Stimulated activated CD4-positive, alpha-beta T cell treated with anti-CD3 and anti-CD28 coated beads, TNF-alpha, amount 100 ng/mL, for 48 hours (primary cell): Measurements from ENCODE around the gene DDI2.

Experiments used
- DNase-seq, 3 donors: peaks; one replicate each; pipeline ENCODE4 v3.0.0-alpha.2; 2020; ENCODE audit warnings: low read depth in 3 of 3

Gene DDI2

DNA sequence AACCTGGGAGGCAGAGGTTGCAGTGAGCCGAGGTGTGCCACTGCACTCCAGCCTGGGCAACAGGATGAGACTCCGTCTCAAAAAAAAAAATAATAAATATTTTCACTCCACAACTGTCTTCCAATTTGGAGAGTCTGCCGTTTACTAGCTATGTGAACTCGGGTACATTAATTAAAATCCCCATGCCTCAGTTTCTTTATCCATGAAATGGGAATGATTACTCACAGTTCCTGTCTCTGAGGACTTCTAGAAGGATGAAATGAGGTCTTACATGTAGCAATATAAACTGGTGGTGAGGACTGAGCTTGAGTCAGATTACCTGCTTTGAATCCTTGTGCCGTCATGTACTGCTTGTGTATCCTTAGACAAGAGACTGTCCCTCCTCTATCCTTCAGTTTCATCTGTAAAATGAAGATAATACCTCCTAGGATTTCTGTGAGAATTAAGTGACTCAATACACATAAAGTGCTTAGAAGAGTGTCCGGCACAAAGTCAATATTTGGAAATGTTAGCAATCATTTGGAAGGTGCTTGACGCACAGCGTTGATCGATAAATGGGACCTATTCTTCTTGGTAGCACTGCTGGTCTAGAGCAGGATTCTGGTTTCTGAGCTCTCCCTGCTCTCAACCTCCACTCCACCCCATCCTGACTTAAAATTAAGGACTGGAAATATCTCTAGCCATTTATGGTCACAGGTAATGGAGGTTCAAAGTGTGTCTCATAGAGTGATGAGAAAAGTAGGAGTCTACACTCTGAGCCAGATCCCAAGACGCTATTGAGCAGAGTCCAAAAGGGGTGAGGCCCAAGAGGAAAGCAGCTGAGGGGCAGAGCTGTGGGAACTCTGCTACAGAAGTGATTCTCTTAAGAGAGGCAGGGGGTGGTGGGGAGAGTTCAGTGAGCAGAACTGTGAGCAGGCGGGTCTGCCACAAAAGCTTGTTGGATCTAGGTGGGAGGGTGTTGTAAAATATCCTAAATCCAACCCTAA, 11.6 kb upstream of the DDI2 start:
- no peak for DNase-seq

- no peak for DNase-seq
Measured at GRCh38 chr1:15609631-15610030, 7.6 kb upstream of the DDI2 start.

GRCh38 chr1:15610167-15610566, 7.1 kb upstream of the DDI2 start:
- DNase-seq: no peak

DNA sequence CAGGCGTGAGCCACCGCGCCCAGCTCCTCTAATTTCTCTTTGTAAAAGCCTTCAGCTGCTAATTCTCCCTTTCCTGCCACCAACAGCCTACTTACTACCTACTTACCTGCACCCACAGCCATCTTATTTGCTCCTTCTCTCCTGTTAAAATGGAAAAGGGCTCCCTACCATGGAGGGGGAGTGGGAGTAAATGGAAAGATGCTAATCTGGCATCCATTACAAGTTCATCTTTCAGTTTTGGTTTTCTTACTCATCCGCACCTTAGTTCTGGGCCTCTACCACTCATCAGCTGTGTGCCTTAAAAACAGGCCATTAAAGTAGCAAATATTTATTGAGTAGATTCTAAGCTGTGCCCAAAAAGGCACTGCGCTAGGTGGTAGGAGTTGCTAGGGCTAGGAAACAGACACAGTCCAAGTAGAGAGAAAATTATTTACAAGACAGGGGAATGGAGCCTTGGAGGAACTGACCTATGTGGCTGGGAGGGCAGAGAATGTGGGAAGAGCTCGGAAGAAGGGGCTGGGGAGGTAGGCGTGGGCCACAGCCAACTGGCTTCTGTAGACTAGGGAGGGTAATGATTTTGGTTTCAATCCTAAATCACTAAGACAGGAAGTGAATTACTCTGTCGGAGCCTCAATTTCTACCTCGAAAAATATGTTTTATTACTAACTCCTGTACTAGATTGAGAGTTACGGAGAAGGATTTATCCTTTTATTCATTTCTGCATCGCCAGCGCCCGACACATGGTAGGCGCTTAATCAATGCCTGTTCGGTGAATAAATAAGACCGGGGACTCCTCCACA, 685 bp upstream of the DDI2 start:
- DNase-seq: no peak

DNA sequence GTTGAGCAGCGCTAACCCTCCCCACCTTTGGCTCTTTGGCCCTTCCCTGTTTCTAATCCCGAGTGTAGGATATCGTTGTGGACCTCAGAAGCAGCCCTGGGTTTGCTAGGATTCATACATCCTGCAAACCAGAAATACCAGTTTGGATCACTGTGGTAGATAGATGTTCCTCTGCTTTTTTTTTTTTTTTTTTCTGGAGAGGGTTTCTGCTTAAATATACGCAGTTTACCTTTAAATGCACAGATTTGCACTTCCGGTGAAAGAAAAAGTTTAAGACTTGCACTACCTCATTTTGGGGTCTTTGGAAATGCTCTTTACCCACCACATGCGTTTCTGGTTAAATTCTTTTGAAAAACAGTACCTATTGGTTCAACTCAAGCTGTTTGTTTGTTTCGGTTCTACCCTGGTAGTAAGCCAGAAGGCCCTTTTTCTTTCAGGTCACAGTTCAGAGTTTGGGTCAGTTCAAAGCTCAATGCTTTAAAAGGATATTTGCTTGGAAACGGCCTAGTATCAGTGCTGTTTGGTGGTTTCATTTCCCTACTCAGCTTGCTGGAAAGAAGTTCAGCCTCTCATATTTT, 908 bp downstream of the DDI2 start:
- no peak for DNase-seq

- DNase-seq: no peak
Measured at GRCh38 chr1:15618655-15619525, 1.6 kb downstream of the DDI2 start.

GRCh38 chr1:15620155-15620545, 2.9 kb downstream of the DDI2 start:
- DNase-seq: no peak

DNA sequence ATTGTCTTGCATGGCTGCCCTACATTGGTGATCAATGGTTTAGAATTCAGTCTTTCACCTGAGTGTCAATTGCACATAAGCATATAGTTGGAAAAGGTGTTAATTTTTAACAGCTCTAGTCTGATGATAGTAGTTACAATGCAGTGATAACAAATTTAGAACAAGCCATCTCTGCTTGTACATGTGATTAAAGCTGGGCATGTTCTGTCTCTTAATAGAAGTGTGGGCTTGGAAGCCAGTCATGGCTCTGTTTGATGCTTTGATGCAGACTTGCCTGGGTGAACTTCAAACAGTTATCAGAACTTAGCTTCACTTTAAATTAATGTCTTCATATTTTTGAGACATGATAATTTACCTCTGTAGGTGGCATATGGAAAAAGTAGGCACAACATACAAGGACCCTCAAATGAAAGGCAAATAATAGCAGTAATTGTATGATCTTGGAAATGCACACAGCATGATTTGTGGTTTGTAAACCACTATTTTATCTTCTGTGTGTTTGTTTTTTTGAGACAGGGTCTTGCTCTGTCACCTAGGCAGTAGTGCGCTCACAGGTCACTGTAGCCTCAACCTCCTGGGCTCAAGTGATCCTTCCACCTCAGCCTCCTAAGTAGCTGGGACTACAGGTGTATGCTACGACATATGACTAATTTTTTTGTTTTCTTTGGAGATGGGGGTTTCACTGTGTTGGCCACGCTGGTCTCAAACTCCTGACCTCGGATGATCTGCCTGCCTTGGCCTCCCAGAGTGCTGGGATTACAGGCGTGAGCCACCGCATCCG, 3.8 kb downstream of the DDI2 start:
- DNase-seq: no peak

- no peak for DNase-seq
Measured at GRCh38 chr1:15621975-15622374, 4.7 kb downstream of the DDI2 start.

GRCh38 chr1:15622712-15623373, 5.6 kb downstream of the DDI2 start:
- DNase-seq: no peak

DNA sequence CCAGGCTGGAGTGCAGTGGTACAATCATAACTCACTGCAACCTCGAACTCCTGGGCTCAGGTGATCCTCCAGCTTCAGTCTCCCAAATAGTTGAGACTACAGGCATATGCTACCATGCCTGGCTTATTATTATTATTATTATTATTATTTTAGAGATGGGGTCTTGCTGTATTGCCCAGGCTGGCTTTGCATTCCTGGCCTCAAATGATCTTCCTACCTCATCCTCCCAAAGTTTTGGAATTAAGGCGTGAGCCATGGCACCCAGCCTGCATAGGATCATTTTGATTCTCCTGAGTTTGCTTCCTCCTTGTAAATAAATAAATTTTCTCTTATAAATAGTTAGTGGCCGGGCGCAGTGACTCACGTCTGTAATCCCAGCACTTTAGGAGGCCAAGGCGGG, 6.2 kb downstream of the DDI2 start:
- no peak for DNase-seq

DNA sequence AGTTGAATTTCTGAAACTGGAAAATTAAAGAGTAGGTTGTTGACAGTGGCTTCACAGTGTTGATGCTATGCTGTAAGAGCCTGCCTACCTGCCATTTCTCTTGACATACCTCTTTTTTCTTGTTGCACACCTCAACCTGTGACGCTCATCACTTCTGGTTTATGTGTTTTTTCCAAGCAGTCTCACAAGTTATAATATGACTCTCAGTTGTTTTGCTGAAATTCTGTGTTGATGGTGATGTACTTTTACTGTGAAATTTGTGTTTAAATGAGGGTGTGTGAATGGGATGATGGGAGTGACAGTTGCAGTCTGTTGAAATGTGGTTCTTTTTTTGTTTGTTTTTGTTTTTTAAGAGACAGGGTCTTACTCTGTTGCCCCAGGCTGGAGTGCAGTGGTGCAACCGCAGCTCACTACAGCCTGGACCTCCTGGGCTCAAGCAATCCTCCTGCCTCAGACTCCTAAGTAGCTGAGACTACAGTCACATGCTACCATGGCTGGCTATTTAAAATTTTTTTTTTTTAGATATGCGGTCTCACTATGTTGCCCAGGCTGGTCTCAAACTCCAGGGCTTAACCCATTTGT, 7.0 kb downstream of the DDI2 start:
- no peak for DNase-seq

- DNase-seq: no peak
Measured at GRCh38 chr1:15625056-15625917, 8.0 kb downstream of the DDI2 start.

- DNase-seq: no peak
Measured at GRCh38 chr1:15626269-15626950, 9.2 kb downstream of the DDI2 start.

- DNase-seq: no peak
Measured at GRCh38 chr1:15627343-15627988, 10.2 kb downstream of the DDI2 start.

DNA sequence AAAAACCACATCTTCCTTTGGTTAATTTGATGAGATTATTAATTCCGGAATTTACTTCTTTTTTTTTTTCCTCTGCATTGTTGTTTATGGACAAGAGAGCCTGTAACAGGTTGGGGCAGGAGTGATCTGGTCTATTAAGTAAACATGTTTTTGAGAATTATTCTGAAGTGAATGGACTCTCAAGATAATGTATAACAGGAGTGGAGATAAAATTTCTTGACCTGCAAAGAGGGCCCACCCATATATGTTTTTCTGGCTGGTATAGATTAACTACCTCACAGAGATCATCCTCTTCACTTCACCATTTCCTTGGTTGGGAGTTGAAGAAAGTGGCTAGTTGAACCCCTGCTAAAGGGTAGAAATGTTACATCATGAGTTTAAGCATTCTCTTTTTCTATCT, 10.7 kb downstream of the DDI2 start:
- no peak for DNase-seq

DNA sequence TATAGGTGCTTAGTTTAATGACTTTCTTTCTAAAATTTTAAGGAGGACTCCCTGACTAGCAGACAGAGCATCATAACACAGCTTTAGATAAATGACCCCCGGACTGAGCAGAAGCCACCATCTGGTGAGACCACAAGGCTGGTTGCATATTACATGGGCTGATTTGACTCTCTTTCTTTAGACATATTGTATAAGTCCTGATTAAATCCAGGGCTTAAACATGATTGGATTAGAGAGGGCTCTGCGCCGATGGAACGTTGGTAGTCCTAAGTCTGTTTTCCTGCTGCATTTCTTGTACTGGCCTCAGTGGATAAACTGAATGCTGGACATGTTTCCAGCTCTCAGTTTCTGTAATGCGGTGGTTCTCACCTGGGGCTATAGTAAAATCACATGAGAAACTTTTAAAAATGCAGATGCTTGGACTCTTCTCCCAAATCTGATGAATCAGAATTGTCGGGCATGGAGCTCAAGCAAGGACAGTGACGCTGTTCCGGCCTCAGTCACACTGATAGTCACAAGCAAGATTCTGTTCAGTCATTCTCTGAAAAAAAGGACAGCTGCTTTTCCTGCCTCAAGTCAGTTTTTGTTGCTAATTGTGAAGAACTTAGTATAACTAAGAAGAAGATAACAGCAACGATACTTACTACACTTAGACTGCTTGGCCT, 16.6 kb downstream of the DDI2 start:
- no peak for DNase-seq
